AG09309 (cell line): ENCODE data around the gene KIF20B.

Experiments
- DNase-seq: peaks from one replicate; pipeline ENCODE4 v3.0.0-alpha.2; 2010; ENCODE audit warnings: low read depth
- H3K4me3 ChIP-seq: 2 replicates; pipeline ENCODE4 v1.5.1; 2011; ENCODE audit warnings: mild to moderate bottlenecking, low read depth, low read length, moderate library complexity; ENCODE audit not compliant: control insufficient read depth
- TF ChIP-seq, protein P1 (sequence below): IDR thresholded peaks from 2 replicates; pipeline ENCODE4 v1.5.1; 2011; ENCODE audit warnings: mild to moderate bottlenecking, low read depth, low read length, inconsistent platforms; ENCODE audit not compliant: insufficient read depth, control insufficient read depth; ENCODE audit errors: missing control alignments

KIF20B gene

DNA sequence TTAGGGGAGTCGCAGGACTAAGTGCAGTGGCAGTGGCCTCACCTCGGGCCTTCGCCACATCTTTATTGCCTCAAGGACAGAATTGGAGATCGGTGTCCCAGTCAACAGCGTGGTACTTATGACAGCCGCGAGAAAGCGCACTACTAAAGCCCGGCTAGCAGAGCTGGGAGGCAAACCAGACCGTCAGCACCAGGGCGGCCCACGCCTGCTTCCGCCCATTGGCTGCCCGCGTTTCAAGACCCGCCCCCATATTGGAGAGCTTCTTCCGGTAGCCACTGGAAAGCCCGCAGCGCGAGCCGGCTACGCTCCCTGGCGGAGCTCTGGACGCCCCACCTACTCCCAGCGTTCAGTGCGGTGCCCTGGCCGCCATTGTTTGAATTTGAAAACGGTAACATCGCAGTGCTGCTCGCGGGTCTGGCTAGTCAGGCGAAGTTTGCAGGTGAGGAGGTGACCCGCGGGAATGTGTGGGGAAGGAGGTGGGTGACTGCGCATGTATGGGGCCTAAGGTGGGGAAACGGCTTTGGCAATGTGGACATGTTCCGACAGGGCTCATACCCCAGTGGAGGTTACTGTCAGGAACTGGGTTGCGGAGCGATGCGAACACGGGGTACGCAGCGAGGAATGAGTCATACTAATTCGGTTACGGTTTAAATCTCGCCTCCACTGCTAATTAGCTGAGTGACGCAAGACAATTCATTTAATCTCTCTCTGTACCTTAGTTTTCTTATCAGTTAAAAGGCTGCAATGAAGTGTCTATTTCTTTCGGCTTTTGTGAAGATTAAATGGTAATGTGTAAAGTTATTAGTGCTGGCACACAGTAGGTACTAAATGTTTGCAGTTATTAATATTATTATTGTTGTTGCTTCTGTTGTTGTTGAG lies at the start of gene KIF20B:
Gene KIF20B, plus strand, starts transcription at position 349 of the 879 bp plus-strand sequence. CDS start 3,705 bp downstream, outside the sequence.
- TF ChIP-seq, protein P1, sequence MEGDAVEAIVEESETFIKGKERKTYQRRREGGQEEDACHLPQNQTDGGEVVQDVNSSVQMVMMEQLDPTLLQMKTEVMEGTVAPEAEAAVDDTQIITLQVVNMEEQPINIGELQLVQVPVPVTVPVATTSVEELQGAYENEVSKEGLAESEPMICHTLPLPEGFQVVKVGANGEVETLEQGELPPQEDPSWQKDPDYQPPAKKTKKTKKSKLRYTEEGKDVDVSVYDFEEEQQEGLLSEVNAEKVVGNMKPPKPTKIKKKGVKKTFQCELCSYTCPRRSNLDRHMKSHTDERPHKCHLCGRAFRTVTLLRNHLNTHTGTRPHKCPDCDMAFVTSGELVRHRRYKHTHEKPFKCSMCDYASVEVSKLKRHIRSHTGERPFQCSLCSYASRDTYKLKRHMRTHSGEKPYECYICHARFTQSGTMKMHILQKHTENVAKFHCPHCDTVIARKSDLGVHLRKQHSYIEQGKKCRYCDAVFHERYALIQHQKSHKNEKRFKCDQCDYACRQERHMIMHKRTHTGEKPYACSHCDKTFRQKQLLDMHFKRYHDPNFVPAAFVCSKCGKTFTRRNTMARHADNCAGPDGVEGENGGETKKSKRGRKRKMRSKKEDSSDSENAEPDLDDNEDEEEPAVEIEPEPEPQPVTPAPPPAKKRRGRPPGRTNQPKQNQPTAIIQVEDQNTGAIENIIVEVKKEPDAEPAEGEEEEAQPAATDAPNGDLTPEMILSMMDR = peak; percentile 56
- peak; percentile 78 for DNase-seq
- peak within 1 kb of the TSS; percentile 91 for H3K4me3 ChIP-seq

DNA sequence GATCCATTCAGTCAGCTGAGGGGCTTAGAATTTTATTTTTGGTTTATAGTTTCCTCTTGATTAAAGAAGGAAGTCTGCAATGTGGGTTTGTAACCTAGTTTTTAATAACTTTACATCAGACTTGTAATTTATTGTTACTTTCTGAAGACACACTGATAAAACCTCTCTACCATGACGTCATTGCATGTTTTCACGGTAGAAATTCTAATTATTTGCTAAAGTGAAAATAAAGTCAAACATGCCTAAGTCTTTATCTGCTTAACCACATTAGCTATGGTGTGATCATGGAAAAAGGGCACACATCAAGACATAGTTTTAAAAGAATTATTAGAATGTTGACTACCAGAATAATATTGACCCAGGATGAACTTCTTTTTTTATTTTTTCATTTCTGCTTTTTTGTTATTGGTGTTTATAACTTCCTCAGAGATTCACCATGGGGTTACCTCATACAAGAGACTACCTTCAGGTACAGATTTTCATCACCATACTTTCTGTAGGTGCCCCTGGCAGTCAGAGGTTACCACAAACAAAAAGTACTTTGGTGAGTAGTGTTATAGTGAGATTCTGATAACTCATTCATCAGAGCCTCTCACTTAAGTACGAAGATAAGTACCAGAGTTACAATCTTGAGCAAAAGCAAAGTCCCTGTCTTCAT lies 49.3 kb upstream of the KIF20B start:
- TF ChIP-seq, protein P1 = no peak
- no peak for DNase-seq
- no peak overlapping the region for H3K4me3 ChIP-seq

GRCh38 chr10:89652806-89653370 lies 48.5 kb upstream of the KIF20B start:
- no peak overlapping the region for H3K4me3 ChIP-seq
- DNase-seq = no peak
- TF ChIP-seq, protein P1 = no peak

DNA sequence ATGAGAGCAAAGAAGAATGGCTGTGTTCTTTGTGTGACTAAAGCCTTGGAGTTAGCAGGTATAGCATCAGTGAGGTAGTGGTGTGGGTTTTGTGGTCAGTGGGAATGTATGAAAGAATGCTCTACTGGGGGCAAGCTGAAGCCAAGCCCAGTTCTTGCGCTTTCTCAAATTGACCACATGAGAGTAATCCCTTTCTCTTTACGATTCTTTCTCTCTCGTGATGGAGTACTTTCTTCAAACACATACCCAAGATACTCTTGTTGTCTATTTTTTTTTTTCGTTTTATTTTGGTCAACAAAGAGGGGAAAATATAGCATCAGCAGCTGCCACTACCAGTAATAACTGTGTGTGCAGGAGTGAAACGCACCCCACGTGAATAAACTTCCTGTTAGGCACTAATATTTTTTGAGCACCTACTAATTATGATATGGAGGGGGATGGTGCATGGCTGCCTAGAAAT lies 48.0 kb upstream of the KIF20B start:
- H3K4me3 ChIP-seq = no peak overlapping the region
- no peak for DNase-seq
- TF ChIP-seq, protein P1 = no peak

GRCh38 chr10:89655722-89656121 lies 45.7 kb upstream of the KIF20B start:
- TF ChIP-seq, protein P1 = no peak
- H3K4me3 ChIP-seq = no peak overlapping the region
- DNase-seq = no peak

GRCh38 chr10:89657302-89657701 lies 44.1 kb upstream of the KIF20B start:
- TF ChIP-seq, protein P1 = no peak
- DNase-seq = no peak
- no peak overlapping the region for H3K4me3 ChIP-seq
